Stimulated activated CD4-positive, alpha-beta T cell treated with anti-CD3 and anti-CD28 coated beads, TNF-alpha, amount 100 ng/mL, for 24 hours (primary cell): ENCODE measurements around the gene ULK3.
A peak's percentile ranks its signal among the peaks of the same experiment; 100 is the strongest.

Experiments
- DNase-seq, 3 experiments: peaks; one replicate each; pipeline ENCODE4 v3.0.0-alpha.2; 2020; ENCODE audit warnings: low read depth in 3 of 3

The ULK3 gene

DNA sequence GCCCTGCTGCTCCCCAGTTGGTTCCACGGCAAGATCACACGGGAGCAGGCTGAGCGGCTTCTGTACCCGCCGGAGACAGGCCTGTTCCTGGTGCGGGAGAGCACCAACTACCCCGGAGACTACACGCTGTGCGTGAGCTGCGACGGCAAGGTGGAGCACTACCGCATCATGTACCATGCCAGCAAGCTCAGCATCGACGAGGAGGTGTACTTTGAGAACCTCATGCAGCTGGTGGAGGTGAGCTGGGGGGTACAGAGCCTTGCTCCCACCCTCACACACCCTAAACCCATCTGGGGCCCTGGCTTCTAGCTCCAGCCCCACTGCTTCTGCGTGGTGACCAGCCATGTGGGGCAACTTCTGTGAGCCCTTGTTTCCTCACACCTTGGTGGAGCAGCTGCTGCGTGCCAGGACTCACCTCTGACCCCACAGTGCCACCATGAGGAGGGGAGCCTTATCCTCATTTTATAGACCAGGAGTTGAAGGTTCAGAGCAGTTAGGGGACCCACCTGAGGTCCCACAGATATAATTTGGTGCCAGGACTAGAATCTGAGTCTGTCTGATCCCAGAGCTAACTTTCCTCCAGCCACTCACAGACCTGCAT lies 43.6 kb downstream of the ULK3 start:
- no peak for DNase-seq

DNA sequence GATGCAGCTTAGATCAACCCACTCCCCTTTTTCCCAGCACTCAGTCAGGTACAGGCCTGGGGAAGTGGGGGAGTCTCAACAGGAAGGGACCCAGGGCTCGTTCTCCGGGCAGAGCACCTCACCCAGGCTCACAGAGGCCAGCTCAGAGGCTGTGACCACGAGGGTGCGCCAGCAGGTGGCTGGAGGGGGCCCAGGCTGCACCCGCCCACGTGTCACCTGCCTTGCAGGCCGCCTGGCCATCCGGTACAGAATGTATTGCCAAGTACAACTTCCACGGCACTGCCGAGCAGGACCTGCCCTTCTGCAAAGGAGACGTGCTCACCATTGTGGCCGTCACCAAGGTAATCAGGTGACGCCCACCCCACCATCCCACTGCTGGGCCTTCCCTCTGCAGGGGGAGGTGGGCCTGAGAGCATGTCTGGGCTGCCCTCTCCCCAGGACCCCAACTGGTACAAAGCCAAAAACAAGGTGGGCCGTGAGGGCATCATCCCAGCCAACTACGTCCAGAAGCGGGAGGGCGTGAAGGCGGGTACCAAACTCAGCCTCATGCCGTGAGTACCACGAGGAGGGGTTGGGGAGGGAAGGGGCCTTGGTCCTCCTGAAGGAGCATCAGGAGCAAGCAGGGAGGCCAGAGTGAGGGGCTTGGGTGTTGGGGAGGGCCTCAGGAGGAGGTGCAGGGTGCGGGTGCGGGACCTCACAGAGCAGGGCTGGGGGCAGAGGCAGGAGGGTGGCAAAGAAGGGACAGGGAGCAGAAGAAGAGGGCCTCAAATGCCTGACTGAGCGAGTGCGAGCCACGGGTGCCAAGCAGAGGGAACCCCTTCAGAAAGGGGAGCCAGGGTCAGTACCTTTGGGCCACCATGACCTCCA lies 44.3 kb downstream of the ULK3 start:
- no peak for DNase-seq

DNA sequence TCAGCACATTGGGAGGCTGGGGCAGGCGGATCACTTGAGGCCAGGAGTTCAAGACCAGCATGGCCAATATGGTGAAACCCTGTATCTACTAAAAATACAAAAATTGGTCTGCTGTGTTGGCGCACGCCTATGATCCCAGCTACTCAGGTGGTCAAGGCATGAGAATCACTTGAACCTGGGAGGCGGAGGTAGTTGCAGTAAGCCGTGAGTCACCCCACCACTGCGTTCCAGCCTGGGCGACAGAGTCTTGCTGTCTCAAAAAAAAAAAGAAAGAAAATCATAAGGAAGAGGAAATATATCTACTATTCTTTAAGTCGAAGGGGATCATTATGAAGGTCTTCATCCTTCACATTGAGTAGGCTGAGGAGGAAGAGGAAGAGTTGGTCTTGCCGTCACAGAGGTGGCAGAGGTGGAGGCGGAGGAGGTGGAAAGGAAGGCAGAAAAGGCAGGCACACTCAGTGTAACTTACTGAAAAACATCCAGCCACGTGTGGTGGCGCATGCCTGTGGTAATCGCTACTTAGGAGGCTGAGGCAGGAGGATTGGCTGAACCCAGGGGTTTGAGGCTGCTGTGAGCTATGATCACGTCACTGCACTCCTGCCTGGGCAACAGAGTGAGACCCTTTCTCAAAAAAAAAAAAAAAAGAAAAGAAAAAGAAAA lies 46.9 kb downstream of the ULK3 start:
- no peak for DNase-seq

DNA sequence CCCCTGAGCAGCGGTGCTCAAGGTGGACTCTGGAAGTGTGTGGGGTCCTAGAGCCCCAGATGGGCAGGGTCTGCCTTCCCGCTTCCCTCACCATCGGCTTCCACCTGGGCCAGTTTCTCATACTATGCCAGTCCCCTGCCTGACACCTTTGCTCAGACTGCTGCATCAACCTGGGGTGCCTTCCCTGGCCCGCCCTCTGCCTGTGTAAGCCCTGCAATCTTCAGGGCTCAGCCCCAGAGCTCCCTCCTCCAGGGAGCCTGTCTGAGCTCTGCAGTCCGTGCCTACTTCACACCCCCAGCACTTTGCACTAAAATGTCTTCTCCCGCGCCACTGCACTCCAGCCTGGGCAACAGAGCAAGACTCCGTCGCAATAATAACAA lies 48.0 kb downstream of the ULK3 start:
- no peak for DNase-seq

DNA sequence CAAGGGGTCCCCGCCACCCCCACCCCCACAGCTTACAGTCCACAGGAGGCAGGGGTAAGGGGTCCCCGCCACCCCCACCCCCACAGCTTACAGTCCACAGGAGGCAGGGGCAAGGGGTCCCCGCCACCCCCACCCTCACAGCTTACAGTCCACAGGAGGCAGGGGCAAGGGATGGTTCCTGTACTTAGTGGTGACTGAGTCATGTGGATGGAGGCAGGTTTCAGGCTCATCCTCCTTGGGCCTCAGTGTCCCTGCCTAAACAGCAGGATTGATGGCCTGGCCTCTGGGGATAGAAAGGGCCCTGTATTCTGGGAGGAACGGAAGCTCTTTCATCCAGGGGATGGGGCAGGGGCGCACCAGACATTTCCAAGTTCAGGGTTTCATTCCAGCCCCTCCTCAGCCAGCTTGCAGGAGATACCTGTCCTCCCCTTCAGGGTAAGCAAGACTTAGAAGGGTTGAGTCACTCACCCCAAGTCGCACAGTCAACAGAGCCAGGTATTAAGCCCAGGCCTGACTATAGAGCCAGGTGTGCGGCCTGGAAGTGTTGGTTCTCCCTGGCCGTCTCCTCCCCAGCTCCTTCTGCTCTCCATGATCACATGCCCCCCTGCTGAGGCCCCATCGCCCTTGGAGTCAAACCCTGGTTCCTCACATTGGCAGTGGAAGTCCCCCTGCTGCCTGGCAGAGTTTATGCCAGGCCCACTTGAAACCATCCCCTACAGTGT lies 48.5 kb downstream of the ULK3 start:
- no peak for DNase-seq

DNA sequence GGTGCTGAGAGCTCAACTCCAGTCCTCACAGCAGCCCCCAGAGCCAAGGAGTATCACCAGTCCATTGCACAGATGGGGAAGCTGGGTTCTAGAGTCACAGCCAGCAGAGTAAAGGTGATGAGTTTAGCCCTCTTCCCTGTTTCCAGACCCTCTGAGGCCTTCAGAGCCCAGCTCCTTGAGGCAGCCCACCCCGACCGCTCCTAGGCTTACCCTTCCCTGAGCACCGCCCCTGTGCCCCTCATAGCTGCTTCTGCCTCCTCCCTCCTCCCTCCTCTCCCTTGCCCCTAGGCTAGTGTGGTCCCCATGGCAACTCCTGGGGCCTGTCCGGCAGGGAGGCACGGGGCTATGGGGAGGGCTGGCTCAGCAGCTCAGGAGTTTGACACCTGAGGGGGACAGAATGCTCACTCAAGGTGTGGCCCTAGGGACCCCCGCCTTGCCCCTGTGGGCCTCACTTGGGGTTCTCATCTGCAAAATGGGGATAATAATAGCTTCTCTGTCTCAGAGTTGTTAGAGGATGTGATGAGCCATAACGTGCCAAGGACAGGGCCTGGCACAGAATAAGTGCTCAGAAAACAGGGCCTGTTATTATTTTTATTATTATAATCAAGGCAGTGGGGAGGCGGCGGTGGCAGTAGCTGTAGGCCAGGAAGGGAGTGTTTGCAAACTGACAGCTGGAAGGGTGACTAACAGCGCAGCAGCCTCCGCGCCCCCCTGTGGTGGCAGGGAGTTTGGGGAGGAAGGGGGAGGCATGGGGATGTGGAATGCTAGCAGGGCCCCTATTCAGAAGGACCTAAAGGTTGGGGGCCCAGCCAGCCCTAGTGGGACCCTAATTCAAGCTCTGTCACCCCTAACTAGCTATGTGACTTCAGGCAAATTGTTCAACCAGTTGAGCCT lies 49.6 kb downstream of the ULK3 start:
- peak in 2 of 3 experiments; percentile 38 to 62 for DNase-seq

DNA sequence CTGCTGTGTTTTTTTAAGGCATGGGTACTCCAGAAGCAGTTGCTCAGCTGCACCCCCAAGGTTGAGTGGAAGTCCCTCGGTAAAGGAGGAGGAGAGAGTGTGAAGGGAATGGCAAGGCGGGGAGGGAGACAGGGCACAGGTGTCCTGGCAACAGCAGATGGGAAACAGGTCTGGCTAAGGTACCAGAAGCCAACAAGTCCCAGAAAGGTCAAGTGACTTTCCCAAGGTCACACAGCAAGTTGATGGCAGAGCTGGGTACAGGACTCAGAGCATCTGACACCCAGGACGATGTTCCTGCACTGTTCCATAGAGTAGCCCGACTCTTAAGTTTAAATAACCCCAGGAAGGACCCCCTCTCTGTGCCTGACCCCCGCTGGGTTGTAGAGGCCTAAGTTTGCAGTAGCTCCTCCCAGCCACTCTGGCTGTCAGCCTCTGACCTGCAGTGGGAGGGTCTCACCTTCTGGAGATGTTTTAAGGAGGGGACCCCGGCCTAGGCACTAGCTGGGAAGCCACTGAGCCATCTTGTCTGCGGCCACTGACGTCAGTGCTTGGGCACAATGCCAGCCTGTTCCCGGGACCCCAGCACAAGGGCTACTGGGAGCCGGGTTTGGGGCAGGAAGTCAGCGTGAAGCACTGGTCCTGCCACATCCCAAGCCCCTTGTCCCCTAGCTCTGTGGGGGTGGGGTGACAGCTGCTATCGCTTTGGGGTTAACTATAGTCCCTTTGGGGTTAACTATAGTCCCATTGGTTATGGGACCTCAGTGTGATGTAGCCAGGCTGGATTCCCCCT lies 50.5 kb downstream of the ULK3 start:
- DNase-seq, result no peak

DNA sequence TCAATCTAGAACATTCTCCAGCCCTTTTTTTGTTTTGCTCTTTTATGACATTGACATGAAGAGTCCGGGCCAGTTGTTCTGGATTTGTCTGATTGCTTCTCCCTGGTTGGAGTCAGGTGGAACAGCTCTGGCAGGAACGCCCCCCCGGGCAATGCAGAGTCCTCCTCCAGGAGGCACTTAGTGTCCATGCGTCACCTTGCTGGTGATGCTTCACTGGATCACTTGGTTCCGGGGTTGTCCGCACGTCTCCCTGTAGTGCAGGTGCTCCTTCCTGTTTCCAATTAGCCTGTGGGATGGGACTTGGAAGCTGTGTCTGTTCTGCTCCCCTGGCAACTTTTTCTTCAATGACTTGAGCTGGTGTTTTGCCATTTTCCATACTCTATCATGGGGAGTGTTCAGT lies 51.3 kb downstream of the ULK3 start:
- DNase-seq, result no peak

DNA sequence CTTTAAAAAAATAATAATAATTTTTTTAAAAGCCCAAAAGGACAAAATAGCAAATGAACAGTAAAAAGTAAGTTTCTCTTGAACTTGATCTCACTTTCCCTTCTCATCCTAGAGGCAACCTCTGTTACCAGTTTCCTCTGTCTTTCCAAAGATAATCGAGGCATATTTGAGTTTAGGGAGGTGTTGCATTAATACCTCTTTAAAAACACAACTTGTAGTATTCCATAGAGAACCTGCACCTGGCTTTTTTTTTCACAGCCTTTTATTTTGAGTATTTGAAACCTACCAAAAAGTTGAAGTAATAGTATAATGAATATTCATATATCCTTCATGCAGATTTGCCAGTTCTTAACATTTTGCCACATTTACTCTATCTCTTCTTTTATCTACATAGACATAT lies 51.9 kb downstream of the ULK3 start:
- no peak for DNase-seq

DNA sequence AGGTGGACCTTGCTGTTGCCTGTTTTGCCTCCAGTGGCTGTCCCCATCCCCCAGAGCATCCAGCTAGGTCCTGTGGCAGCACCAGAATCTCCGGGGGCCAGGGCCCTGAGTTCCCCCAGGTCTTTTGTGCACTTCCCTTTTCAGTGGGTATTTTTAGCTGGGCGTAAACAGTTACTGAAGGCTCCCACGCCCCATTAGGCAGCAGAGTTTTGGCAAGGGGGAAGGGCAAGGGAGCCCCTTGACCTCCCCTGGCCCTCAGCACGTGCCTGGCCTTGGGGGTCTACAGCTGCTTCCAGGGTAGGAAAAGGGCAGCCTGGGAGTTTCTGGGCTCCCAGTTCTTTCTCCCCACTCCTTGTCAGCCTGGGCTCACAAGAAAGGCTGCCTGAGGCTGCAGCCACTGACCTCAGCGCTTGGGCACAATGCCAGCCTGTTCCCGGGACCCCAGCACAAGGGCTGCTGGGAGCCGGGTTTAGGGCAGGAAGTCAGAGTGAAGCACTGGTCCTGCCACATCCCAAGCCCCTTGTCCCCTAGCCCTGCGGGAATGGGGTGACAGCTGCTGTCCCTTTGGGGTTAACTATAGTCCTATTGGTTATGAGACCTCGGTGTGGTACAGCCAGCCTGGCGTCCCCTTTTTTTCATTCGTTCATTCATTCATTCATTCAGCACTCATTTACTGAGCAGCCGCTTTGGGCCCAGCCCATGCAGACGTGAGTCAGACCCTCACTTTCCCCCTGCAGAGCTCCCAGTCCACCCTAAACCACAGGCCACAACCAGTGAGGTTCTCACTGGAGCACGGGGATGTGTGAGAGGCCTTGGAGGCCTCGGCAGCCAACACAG lies 52.7 kb downstream of the ULK3 start:
- DNase-seq, result peak in 1 of 3 experiments; percentile 63

DNA sequence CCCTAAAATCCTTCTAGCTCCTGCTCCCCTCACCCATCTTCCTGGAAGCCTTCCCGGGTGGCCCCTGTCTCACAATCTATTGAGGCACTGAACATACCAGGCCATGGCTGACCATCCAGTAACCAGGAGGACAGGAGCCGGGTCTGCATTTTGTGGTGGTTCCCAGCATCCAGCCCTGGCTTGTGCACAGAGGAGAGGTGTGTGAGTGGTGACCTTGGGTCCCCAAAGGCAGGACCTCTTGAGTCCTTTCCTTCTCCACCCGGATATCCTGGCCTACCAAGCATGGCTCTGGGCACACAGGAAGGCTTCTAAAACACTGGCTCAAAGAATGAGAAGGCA lies 53.2 kb downstream of the ULK3 start:
- DNase-seq, result no peak

DNA sequence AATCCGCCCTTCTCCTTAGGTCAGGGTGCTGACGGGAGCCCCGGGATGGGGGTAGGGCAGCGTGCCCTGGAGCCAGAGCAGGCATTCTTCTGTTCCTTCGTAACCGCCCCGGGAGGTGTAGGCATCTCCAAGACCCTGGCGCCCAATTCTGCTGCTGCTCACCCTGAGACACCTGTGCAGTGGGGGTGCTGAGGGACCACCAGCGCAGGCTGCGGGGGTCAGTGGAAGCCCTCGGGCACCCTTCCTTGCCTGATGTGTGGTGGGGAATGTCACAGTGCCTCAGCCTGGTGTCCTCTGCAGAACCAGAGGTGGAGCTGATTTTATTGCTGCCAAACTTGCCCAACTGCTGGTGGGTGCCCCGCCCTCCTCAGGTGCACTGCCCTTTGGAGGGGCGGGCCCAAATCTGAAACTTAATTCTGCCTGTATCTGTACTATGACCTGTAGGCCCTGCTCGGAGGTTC lies 53.8 kb downstream of the ULK3 start:
- DNase-seq, result no peak

DNA sequence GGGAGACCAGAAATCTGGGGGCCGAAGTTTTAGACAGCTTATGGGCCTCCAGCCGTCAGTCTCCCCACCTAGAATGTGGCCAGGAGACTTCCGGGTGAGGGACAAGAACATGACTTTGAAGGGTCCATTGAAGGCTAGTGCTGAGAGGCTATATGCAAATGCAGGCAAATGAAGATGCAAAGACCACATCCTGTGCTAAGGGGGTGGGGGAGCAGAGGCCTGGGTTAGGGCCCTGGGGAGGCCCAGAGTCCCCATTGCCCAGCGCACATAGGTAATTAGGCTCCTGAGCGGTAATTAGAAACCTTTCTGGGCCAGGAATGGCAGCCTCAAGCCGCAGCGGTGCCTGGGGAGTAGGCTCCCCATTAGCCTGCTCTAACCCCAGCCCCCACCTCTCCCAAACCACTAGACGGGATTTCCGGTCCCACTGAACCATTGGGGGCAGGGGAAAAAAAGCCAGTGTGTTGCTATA lies 54.2 kb downstream of the ULK3 start:
- DNase-seq, result no peak

DNA sequence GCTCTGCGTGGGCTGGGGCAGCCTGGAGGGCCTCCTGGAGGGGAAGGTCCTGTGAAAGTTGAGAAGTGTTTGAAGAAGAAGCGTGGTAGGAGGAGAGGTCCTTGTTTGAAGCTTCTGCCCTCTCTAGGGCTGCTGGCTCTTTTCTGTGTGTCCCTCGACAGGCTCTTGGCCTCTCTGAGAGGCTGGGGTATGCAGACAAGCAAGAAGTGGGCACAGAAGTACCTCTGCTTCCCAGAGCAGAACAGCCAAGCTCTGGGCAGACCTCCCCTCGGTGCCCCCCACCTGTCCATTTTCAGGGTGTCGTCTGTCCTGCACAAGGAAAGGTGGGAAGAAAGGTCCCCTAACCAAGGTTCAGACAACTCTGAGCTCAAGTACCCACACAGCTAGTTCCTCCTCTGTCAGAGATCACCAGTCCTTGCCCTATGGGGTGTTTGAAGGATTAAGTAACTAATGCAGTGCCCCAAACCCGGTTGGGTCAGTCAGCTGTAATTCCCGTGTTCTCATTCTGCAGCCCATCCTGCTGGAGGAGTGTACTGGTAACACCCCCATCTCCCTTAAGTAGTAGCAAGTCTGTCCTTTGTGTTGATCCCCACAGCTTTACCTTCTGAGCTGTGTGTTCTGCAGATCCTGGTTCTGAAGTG lies 54.8 kb downstream of the ULK3 start:
- DNase-seq, result no peak

DNA sequence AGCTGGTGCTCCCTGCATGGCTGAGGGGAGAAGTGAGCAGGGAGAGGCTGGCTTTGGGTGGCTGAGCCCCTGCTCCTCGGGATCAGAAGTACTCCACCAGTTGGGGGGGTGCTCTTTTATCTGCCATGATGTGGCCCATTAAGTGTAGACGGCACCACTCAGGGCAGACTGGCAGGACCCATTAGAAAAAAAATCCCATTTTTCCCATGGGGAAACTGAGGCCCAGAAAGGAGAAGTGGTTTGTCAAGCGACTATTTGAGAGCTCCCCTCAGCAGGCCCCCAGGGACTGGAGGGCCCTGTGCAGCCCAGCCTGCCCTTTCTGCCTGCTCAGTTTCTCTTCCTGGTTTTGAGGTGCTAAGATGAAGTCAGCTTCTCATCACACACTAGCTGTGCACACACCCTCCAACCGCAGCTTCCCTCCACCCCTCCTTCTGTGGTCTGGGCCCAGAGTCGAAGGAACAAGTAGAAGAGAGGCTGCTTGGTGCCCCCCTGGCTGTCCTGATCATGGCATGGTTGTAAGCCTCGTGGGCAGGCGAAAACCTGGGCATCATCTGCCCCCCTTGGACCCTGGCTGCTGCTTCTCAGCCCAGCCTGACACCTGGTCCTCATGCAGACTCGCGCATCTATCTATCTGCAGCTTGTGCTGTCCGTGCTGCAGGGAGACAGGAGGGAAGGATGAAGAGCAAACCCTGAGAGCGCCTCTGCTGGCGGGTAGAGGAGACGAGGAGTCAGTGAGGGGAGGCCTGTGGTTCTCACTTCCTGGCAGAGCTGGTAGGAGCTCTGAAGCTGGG lies 55.5 kb downstream of the ULK3 start:
- peak; percentile 78 to 92 (median 84) for DNase-seq

DNA sequence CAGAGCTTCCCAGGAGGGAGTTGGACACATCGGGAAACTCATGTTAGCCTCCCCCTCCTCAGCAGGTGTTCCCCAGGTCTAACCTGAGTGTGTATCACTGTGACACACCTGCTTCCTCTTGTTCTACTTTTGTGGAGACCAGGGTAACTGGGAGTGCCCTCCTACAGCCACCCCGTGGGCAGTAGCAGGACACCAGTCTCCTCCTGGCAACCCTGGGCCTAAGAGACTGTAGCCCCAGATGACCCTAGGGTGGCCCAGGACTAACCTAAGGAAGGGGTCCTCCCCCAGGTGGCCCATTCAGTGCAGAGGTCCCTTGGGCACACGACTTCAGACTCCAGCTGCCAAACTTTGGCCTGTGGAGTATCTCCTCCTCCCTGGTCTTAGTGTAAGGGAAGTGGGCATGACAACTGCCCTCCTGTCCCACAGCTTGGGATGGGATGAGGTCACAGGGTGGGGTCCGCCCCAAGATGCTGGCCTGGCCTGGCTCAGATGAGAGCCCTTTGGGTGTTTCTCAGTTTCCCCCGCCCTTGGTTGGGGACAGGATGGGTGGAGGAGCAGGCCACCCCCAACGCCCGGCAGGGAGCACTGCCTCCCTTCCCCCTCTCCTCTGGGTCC lies 56.3 kb downstream of the ULK3 start:
- DNase-seq, result no peak
